ENCODE measurements around the gene CSNK1E. TPM values are rescaled to one million over a fixed set of nuclear protein-coding genes. Genes with fewer than 3 reads are reported as not detected.

The CSNK1E gene
- total and polyA plus RNA-seq, 4 experiments from 2014 or later, result 8.8 to 103 (median 56.7) TPM

DNA sequence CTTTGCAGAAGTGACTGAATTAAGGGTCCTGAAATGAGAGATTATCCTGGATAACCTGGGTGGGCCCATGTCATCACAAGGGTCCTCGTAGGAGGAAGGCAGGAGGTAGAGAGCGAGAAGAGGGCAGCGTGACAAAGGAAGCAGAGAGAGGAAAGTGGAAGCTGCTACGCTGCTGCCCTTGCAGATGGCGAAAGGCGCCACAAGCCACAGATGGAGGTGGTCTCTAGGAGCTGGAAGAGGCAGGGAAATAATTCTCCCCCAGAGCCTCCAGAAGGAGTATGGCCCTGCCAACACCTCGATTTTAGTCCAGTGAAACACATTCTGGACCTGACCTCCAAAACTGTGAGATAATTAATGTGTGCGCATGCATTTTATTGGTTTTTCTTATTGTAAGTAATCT is 57.9 kb downstream of the CSNK1E start:
- Mint-ChIP-seq H3K27ac (peak overlapping the region in 6 of 7 donors; percentile 4 to 64 (median 32)), H3K36me3 (peaks cover 0 to 11% of the 10 kb centered on the region in 2 donors), H3K27me3 (no peaks in the 10 kb centered on the region), H3K9me3 (no peaks in the 10 kb centered on the region), H3K4me1 (peaks cover 14 to 47% (median 33%) of the 10 kb centered on the region in 4 donors), H3K4me3 (peak overlapping the region in 2 of 8 donors; percentile 60 to 68)
- Histone ChIP-seq H3K27me3 (ENCODE audit: insufficient read depth, low read length) (no peaks in the 10 kb centered on the region), H3K36me3 (ENCODE audit: insufficient read depth, low read length) (no peaks in the 10 kb centered on the region), H3K4me1 (ENCODE audit: insufficient read depth, low read length) (peaks cover 10% of the 10 kb centered on the region), H3K4me3 (ENCODE audit: low read length in 2 of 2) (no peak overlapping the region), H3K27ac (ENCODE audit: low read depth, low read length) (no peak overlapping the region), H3K9me3 (ENCODE audit: control insufficient read depth in 1 of 2, low read length in 2 of 2) (no peaks in the 10 kb centered on the region)
- intact Hi-C loops (cut with micrococcal nuclease), result no loop called here
- POLR2A ChIA-PET (ENCODE audit: partially characterized antibody), result interaction anchor here (1.3 to 1.4 kb wide), 2 partner anchors 9 to 11 kb away, joined by 3 read pairs; no protein-coding TSS in a partner anchor
- no peak for DNase-seq
- CTCF ChIA-PET (ENCODE audit: partially characterized antibody), result no interaction called here

- CTCF ChIA-PET (ENCODE audit: partially characterized antibody), result no interaction called here
- intact Hi-C loops (cut with micrococcal nuclease), result no loop called here
- peaks cover 10% of the 10 kb centered on the region for H3K4me1 ChIP-seq (ENCODE audit: insufficient read depth, low read length)
- no peaks in the 10 kb centered on the region for H3K36me3 ChIP-seq (ENCODE audit: insufficient read depth, low read length)
- peak overlapping the region in 2 of 8 donors; percentile 20 to 60 for H3K4me3 Mint-ChIP-seq
- H3K9me3 Mint-ChIP-seq, result no peaks in the 10 kb centered on the region
- H3K27ac Mint-ChIP-seq, result peak overlapping the region in 3 of 7 donors; percentile 14 to 75 (median 16)
- no peak overlapping the region for H3K27ac ChIP-seq (ENCODE audit: low read depth, low read length)
- no peaks in the 10 kb centered on the region for H3K9me3 ChIP-seq (ENCODE audit: control insufficient read depth in 1 of 2, low read length in 2 of 2)
- peaks cover 14 to 46% (median 32%) of the 10 kb centered on the region in 4 donors for H3K4me1 Mint-ChIP-seq
- no peak overlapping the region for H3K4me3 ChIP-seq (ENCODE audit: low read length in 2 of 2)
- peaks cover 0 to 11% of the 10 kb centered on the region in 2 donors for H3K36me3 Mint-ChIP-seq
- no peaks in the 10 kb centered on the region for H3K27me3 Mint-ChIP-seq
- H3K27me3 ChIP-seq (ENCODE audit: insufficient read depth, low read length), result no peaks in the 10 kb centered on the region
- POLR2A ChIA-PET (ENCODE audit: partially characterized antibody), result no interaction called here
- no peak for DNase-seq
These were observed 58.3 kb downstream of the CSNK1E start for GRCh38 chr22:38258895-38259294.

DNA sequence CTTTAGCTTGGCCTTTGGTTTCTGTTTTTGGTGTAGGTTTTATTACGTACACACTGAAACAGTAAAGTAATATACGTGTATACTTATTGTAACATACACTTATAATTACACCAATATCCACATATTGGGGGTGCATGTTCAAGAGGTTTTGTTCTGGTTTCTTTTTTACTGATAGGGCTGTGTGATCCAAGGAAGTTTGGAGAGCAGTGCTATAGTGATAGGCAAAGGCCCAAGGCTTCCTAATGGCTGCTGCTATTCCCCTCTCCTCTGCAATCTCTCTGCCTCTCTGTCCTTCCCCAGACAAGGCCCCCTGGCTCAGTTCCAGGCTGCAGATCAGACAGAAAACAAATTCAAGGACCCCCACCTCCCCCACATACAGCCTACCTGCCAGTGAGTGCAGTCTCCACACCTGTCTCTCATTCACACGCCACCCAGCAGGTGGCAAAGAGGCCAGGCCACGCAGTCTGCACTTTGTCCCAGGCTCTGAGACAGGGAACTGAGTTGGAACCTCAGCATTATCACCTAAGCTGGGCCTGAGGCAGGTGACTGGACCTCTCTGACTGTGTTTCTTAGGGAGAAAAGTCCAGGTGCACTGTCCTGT is 59.5 kb downstream of the CSNK1E start:
- H3K27ac Mint-ChIP-seq, result no peak overlapping the region
- DNase-seq, result no peak
- no peaks in the 10 kb centered on the region for H3K9me3 Mint-ChIP-seq
- H3K4me3 ChIP-seq (ENCODE audit: low read length in 2 of 2), result no peak overlapping the region
- no peaks in the 10 kb centered on the region for H3K27me3 Mint-ChIP-seq
- intact Hi-C loops (cut with micrococcal nuclease), result no loop called here
- H3K4me3 Mint-ChIP-seq, result no peak overlapping the region
- no peaks in the 10 kb centered on the region for H3K9me3 ChIP-seq (ENCODE audit: control insufficient read depth in 1 of 2, low read length in 2 of 2)
- H3K4me1 Mint-ChIP-seq, result peaks cover 12 to 41% (median 27%) of the 10 kb centered on the region in 4 donors
- no peak overlapping the region for H3K27ac ChIP-seq (ENCODE audit: low read depth, low read length)
- H3K27me3 ChIP-seq (ENCODE audit: insufficient read depth, low read length), result no peaks in the 10 kb centered on the region
- POLR2A ChIA-PET (ENCODE audit: partially characterized antibody), result interaction anchor here (0.8 kb wide), 1 partner anchor 9 kb away, joined by 5 read pairs; no protein-coding TSS in a partner anchor
- H3K4me1 ChIP-seq (ENCODE audit: insufficient read depth, low read length), result peaks cover 10% of the 10 kb centered on the region
- CTCF ChIA-PET (ENCODE audit: partially characterized antibody), result no interaction called here
- H3K36me3 Mint-ChIP-seq, result peaks cover 0 to 7% of the 10 kb centered on the region in 2 donors
- H3K36me3 ChIP-seq (ENCODE audit: insufficient read depth, low read length), result no peaks in the 10 kb centered on the region

- DNase-seq, result no peak
- H3K4me1 Mint-ChIP-seq, result peaks cover 9 to 38% (median 24%) of the 10 kb centered on the region in 4 donors
- Histone ChIP-seq H3K4me1 (ENCODE audit: insufficient read depth, low read length) (peaks cover 7% of the 10 kb centered on the region), H3K27me3 (ENCODE audit: insufficient read depth, low read length) (no peaks in the 10 kb centered on the region), H3K9me3 (ENCODE audit: control insufficient read depth in 1 of 2, low read length in 2 of 2) (no peaks in the 10 kb centered on the region), H3K4me3 (ENCODE audit: low read length in 2 of 2) (no peak overlapping the region), H3K27ac (ENCODE audit: low read depth, low read length) (no peak overlapping the region), H3K36me3 (ENCODE audit: insufficient read depth, low read length) (no peaks in the 10 kb centered on the region)
- intact Hi-C loops (cut with micrococcal nuclease), result no loop called here
- POLR2A ChIA-PET (ENCODE audit: partially characterized antibody), result no interaction called here
- H3K9me3 Mint-ChIP-seq, result no peaks in the 10 kb centered on the region
- H3K27ac Mint-ChIP-seq, result no peak overlapping the region
- no peak overlapping the region for H3K4me3 Mint-ChIP-seq
- peaks cover 0 to 5% of the 10 kb centered on the region in 2 donors for H3K36me3 Mint-ChIP-seq
- no peaks in the 10 kb centered on the region for H3K27me3 Mint-ChIP-seq
- CTCF ChIA-PET (ENCODE audit: partially characterized antibody), result no interaction called here
These were observed 60.1 kb downstream of the CSNK1E start for GRCh38 chr22:38257181-38257580.

GRCh38 chr22:38255697-38256096 is 61.5 kb downstream of the CSNK1E start:
- Histone ChIP-seq H3K9me3 (ENCODE audit: control insufficient read depth in 1 of 2, low read length in 2 of 2) (no peaks in the 10 kb centered on the region), H3K4me1 (ENCODE audit: insufficient read depth, low read length) (no peaks in the 10 kb centered on the region), H3K27me3 (ENCODE audit: insufficient read depth, low read length) (no peaks in the 10 kb centered on the region), H3K4me3 (ENCODE audit: low read length in 2 of 2) (no peak overlapping the region), H3K27ac (ENCODE audit: low read depth, low read length) (no peak overlapping the region), H3K36me3 (ENCODE audit: insufficient read depth, low read length) (no peaks in the 10 kb centered on the region)
- DNase-seq, result no peak
- intact Hi-C loops (cut with micrococcal nuclease), result no loop called here
- H3K4me1 Mint-ChIP-seq, result peaks cover 6 to 24% (median 17%) of the 10 kb centered on the region in 4 donors
- no peaks in the 10 kb centered on the region for H3K27me3 Mint-ChIP-seq
- peak overlapping the region in 2 of 7 donors; percentile 18 to 23 for H3K27ac Mint-ChIP-seq
- CTCF ChIA-PET (ENCODE audit: partially characterized antibody), result no interaction called here
- POLR2A ChIA-PET (ENCODE audit: partially characterized antibody), result no interaction called here
- H3K36me3 Mint-ChIP-seq, result peaks cover 2% of the 10 kb centered on the region in 2 donors
- H3K9me3 Mint-ChIP-seq, result no peaks in the 10 kb centered on the region
- peak overlapping the region in 1 of 8 donors; percentile 4 for H3K4me3 Mint-ChIP-seq

DNA sequence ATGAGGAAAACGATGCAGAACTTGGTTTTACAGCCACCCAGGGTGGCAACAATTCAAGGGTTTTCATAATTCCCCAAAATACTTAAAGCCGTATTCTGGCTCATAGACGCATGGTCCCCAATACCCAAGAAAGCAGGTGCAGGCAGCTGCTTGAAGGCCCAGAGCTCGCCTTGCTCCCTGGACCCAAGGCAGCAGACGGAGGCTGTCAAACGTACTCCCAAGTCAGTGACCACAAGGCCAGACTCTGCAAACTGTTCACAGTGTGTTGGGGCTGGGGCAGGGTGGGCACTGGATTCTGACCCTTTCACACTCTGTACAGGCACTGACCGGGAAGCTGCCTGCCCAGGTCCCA is 65.9 kb downstream of the CSNK1E start:
- Mint-ChIP-seq H3K27me3 (no peaks in the 10 kb centered on the region), H3K4me3 (no peak overlapping the region), H3K9me3 (peaks cover 0 to 2% (median 0%) of the 10 kb centered on the region in 8 donors), H3K4me1 (peaks cover 4 to 15% (median 4%) of the 10 kb centered on the region in 4 donors), H3K36me3 (peaks cover 17 to 30% of the 10 kb centered on the region in 2 donors), H3K27ac (no peak overlapping the region)
- H3K27ac ChIP-seq (ENCODE audit: low read depth, low read length), result no peak overlapping the region
- H3K36me3 ChIP-seq (ENCODE audit: insufficient read depth, low read length), result peaks cover 11% of the 10 kb centered on the region
- H3K9me3 ChIP-seq (ENCODE audit: control insufficient read depth in 1 of 2, low read length in 2 of 2), result no peaks in the 10 kb centered on the region
- intact Hi-C loops (cut with micrococcal nuclease), result no loop called here
- DNase-seq, result no peak
- no peaks in the 10 kb centered on the region for H3K4me1 ChIP-seq (ENCODE audit: insufficient read depth, low read length)
- H3K27me3 ChIP-seq (ENCODE audit: insufficient read depth, low read length), result no peaks in the 10 kb centered on the region
- POLR2A ChIA-PET (ENCODE audit: partially characterized antibody), result no interaction called here
- CTCF ChIA-PET (ENCODE audit: partially characterized antibody), result interaction anchor here (1.0 kb wide), 1 partner anchor 16 kb away, joined by 3 read pairs; no protein-coding TSS in a partner anchor
- no peak overlapping the region for H3K4me3 ChIP-seq (ENCODE audit: low read length in 2 of 2)

DNA sequence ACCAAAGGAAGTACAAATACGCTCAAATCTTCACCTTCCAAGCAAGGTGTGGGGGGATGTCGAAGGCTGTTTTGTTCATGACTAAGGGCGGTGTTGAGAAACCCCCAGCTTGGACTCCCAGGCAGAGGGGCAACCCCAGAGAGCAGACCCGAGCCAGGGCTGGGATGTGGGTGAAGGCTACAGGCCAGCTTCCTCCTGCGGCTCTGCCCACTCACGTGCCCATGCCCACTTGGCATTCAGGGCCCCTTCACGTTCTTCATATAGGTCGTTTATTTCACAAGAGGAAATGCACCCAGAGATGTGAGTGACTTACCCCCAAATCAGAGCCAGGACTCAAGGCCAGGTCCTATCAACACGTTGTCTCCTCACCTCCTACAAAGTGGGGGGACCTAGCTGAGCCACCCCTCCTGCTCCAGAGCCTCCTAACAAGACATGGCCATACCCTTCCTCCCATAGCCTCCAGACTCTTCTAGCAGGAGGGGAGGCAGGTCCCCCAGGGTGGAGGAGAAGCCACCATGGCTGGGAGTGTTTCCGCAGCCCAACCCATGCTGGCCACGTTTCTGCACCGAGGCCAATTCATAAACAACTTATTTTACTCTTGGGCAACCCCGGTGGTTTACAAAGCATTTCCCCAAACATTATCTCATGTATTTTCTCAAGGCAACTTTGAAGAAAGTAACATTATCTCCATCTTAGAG is 66.4 kb downstream of the CSNK1E start:
- H3K27ac Mint-ChIP-seq, result peak overlapping the region in 1 of 7 donors; percentile 67
- H3K9me3 Mint-ChIP-seq, result peaks cover 0 to 2% (median 0%) of the 10 kb centered on the region in 8 donors
- Histone ChIP-seq H3K36me3 (ENCODE audit: insufficient read depth, low read length) (peaks cover 16% of the 10 kb centered on the region), H3K27ac (ENCODE audit: low read depth, low read length) (no peak overlapping the region), H3K4me3 (ENCODE audit: low read length in 2 of 2) (no peak overlapping the region), H3K9me3 (ENCODE audit: control insufficient read depth in 1 of 2, low read length in 2 of 2) (no peaks in the 10 kb centered on the region), H3K27me3 (ENCODE audit: insufficient read depth, low read length) (no peaks in the 10 kb centered on the region), H3K4me1 (ENCODE audit: insufficient read depth, low read length) (no peaks in the 10 kb centered on the region)
- H3K27me3 Mint-ChIP-seq, result no peaks in the 10 kb centered on the region
- peaks cover 17 to 30% of the 10 kb centered on the region in 2 donors for H3K36me3 Mint-ChIP-seq
- DNase-seq, result no peak
- intact Hi-C loops (cut with micrococcal nuclease), result no loop called here
- POLR2A ChIA-PET (ENCODE audit: partially characterized antibody), result interaction anchor here (1.2 kb wide), 1 partner anchor 9 kb away, joined by 3 read pairs; no protein-coding TSS in a partner anchor
- H3K4me3 Mint-ChIP-seq, result no peak overlapping the region
- CTCF ChIA-PET (ENCODE audit: partially characterized antibody), result no interaction called here
- H3K4me1 Mint-ChIP-seq, result peaks cover 4 to 14% (median 4%) of the 10 kb centered on the region in 4 donors
